ENCODE data around the gene PKD2L1.
A peak's percentile ranks its signal among the peaks of the same experiment; 100 is the strongest.
"Not testable (repeated sequence)": the region's sequence is repeated elsewhere in the genome, so short reads cannot be mapped to it uniquely, and the experiment has no call there.

Gene PKD2L1

DNA sequence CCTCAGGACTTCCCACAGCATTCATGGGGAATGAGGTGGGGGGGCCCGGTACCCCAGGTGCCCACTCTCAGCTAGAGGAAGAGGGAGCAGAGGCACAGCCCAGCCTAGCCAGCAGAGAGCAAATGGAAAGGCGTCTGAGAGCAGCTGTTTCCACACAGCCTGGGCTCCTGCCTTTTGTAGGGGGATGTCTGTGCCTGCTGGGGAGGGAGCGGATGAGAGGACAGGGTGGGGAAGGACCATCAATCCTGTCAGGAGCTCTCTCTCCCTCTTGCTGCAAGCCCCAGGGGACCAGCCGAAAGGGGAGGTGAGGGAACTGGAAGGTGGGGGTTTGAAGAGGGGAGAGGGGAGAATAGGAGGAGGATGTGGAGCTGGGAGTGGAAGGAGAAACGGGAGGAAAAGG is at the start of gene PKD2L1:
TSS of gene PKD2L1 (minus strand) at position 150 of the 400 bp plus-strand sequence. CDS start at position 25, 125 bp downstream.
- no peak for DNase-seq (ENCODE audit: low read depth in 2 of 3, low spot score in 1 of 3)

DNA sequence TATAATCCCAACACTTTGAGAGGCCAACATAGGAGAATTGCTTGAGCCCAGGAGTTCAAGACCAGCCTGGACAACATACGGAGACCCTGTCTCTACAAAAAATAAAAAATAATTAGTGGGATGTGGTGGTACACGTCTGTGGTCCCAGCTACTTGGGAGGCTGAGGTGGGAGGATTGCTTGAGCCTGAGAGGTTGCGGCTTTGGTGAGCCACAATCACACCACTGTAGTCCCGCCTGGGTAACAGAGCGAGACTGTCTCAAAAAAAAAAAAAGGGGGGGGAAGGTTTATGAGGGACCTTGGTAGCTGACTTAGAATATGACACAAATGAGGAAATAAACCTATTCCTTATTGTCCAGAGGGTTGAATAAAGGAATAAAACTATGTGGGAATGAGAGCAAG is 47.8 kb upstream of the PKD2L1 start:
- no peak for DNase-seq (ENCODE audit: low read depth in 2 of 3, low spot score in 1 of 3)

DNA sequence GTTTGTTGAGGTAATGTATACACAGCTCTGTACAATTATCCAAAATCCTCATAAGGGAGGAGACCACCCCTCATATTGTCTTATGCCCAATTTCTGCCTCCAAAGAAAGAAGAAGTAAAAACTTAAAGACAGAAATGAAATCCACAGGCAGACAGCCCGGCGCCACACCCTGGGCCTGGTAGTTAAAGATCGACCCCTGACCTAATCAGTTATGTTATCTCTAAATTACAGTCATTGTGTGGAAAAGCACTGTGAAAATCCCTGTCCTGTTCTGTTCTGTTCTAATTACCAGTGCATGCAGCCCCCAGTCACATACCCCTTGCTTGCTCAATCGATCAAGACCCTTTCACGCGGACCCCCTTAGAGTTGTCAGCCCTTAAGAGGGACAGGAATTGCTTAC is 46.6 kb upstream of the PKD2L1 start:
- not testable (repeated sequence) for DNase-seq (ENCODE audit: low read depth in 2 of 3, low spot score in 1 of 3)

DNA sequence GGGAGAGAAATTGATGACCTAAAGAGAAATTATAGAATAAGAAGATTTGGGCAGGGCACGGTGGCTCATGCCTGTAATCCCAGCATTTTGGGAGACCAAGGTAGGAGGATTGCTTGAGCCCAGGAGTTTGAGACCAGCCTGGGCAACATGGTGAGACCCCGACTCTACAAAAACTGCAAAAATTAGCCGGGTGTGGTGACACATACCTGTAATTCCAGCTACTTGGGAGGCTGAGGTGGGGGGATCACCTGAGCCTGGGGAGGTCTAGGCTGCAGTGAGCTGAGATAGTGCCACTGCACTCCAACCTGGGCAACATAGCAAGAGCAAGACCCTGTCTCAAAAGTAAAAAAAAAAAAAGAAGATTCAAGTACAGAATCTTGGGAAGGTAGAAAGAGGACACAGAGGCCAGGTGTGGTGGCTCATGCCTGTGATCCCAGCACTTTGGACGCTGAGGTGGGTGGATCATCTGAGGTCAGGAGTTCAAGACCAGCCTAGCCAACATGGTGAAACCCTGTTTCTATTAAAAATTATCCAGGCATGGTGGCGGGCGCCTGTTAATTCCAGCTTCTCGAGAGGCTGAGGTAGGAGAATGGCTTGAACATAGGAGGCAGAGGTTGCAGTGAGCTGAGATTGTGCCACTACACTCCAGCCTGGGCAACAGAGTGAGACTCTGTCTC is 44.8 kb upstream of the PKD2L1 start:
- not testable (repeated sequence) for DNase-seq (ENCODE audit: low read depth in 2 of 3, low spot score in 1 of 3)

DNA sequence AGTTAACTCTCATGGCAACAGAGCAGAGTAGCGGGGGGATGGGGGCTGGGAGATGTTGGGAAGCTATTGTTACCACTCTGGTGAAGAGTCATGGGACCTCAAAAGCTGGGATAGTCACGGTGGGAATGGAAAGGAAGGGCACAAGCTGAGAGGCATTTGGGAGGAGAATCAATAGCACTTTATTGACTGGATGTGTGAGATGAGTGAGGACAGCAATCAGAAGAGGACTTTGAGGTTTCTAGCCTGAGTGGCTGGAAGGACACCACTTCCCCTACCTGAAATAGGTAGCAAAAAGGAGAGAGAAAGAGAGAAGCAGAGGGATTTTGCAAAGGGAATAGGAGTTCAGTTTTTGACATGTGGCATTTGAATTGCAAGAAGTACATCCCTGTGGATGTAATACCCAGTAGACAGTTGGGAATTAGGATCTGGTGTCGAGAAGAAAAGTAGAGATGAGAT is 44.2 kb upstream of the PKD2L1 start:
- no peak for DNase-seq (ENCODE audit: low read depth in 2 of 3, low spot score in 1 of 3)

DNA sequence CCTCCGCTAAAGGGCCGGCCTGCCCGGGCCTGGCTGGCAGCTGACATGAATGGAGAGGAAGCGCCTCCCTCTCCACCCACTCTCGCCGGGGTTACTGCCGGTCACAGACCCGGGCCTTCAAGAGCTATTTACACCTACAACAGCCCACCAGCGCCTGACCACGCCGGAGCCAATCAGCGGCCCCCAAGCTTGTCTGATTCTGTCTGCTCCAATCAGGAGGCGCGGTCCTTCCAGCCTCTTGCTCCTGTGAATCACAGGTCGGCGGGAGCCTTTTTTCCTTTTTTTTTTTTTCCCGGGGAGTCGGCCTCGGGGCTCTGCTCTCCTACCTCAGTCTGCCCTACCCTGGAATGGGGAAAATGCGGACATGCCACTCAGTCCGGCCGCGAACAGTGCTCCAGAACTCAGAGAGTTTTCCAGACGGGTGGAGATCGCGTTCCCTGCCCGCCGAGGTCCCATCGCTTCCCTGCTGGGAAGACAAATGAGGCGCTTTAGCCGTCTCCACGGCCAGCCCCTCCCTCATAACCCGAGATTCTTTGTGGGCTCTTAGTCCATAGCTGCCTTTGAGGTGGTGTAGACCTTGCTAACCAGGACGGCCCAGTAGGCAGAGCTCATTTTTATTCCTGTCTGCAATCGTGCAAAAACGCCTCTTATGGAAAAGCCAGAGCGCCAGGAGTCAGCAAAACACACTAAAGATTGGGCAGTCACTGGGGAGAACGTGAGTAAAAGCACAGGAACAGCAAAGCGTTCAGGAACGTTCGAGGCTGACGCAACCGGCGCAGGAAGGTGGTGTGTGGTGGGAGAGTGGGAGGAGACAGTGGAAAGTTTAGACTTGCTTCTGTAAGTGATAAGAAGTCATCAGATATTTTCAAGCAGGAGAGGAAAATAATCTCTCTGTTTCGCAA is 43.5 kb upstream of the PKD2L1 start:
- DNase-seq (ENCODE audit: low read depth in 2 of 3, low spot score in 1 of 3): peak; percentile 89 to 93 (median 91)

DNA sequence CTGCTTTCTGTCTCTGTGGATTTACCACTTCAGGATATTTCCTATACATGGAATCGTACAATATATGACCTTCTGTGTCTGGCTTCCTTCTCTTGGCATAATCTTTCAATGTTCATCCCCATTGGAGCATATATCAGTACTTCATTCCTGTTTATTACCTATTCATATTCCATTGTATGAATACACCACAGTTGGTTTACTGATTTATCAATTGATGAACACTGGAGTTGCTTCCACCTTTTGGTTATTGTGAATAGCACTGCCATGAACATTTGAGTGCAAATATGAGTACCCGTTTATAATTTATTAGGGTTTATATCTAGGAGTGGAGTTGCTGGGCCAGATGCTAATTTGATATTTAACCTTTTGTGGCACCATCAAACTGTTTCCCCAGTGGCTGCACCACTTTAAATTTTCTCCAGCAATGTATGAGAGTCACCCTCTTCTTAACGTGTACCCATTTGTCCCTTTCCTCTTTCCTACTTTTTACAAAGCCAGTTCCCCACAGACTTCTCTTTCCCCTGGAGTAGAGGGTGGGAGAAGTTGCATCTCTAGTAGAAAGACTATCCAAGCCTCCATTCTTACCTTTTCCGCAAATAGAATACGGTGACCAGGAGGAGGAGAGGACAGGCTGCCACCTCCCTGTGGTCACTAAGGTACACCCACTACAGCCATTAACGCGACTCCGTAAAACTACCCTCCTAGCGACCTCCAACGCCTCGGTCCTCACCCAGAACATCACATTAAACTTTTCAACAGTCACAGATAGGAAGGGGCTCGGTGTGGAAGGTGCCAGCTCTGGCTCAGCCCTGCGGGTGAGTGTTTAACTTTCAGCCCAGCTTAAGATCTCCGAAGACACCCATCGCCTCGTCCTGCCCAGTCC is 42.6 kb upstream of the PKD2L1 start:
- DNase-seq (ENCODE audit: low read depth in 2 of 3, low spot score in 1 of 3): no peak

DNA sequence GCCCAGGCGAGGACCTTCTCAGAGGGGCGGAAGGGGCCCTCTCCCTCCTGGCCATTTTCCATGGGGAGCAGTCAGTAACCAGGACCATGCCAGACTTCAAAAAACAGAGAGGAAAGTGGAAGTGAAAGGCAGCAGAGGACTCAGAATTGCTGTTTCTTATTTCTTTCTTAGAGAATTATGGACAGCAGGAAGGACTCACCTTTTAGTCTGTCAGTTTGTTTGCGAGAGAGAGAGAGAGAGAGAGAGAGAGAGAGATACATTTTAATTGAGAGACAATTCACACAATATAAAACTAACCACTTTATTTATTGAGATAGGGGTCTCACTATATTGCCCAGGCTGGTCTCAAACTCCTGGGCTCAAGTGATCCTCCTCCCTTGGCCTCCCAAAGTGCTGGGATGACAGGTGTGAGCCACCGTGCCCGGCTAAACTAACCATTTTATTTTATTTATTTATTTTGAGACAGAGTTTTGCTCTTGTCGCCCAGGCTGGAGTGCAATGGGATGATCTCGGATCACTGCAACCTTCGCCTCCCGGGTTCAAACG is 41.5 kb upstream of the PKD2L1 start:
- no peak for DNase-seq (ENCODE audit: low read depth in 2 of 3, low spot score in 1 of 3)

DNA sequence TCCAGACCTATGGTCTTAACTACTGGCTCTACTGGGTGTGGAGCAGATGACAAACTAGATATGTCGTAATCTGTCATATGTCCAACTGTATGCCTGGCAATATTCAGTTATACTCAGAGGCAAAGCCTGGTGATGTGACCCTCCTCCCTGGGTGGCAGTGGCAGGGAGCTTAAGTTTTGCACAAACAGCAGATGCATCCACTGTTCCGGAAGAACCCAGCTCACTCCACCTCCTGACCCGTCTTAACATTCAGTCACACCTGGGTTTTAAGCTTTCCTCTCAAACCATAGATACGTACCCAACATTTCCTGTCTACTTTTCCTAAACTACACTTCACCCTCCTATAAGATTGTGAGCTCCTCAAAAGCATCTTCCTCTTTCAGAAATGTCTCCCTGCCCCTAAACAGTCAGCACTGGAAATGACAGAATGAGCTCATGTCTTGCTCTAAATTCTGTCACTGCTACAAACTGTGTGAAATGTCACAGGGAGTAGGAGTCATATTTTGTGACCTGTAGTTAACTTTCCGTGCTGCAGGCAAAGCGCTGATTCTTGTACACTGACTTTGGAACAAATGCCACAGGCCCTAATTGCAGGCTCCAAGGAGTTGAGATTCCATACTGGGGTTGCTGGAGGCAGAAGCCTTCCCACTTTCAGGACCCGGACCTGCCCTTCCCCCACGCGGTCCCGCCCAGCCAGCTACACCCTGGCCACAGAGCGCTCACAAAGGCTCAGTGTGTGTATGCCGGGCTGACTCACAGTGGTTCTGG is 40.9 kb upstream of the PKD2L1 start:
- DNase-seq (ENCODE audit: low read depth in 2 of 3, low spot score in 1 of 3): peak; percentile 48 to 60 (median 52)

DNA sequence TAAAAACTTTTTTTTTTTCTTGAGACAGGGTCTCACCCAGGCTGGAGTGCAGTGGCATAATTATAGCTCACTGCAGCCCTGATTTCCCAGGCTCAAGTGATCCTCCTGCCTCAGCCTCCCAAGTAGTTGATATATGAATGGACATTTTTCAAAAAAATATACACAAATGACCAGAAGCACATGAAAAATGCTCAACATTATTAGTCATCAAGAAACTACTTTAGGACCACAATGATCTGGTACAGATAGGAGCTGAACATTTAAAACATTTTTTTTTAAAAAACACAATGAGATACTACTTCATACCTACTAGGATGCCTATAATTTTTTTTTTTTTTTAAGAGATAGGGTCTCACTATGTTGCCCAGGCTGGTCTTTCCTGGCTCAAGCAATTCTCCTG is 38.7 kb upstream of the PKD2L1 start:
- DNase-seq (ENCODE audit: low read depth in 2 of 3, low spot score in 1 of 3): no peak

DNA sequence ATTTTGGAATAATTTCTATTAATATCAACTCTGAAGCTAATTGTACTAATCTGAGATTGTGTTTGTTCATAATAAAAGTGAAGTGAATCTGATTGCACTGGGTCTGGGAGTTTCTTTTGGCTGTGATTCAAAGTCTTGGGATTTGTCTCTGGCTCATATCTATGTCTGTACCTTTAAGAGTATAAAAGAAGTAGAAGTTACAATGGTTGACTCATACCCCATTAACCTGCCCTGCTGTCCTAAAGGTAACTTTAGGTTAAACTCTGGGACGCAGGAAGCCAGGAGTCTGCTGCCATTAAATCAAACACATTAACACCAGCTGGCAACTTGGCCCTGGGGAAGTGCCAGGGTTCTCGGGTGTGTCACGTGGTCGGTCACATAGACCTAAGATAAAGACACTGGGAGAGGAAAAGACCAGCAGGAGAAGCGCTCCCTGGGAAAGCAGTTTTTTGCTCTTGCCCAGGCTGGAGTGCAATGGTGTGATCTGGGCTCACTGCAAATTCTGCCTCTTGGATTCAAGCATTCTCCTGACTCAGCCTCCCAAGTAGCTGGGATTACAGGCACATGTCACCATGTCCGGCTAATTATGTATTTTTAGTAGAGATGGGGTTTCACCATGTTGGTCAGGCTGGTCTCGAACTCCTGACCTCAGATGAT is 34.8 kb upstream of the PKD2L1 start:
- DNase-seq (ENCODE audit: low read depth in 2 of 3, low spot score in 1 of 3): no peak

DNA sequence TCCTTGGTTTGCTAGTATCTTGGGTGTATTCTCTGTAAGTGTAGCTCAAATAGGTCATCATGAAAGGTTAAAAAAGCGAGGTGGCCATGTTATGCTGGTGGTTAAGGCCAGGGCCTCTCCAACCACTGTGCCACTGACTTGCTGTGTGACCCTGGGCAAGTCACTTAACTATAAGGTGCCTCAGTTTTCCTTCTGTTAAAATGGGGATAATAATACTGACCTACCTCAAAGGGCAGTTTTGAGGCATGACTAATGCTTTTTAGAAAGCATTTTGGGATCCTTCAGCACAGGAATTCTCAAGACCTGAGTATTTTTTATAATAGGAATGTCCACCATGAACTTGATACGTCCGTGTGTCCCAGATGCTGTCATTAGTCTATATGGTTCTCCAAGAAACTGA is 34.1 kb upstream of the PKD2L1 start:
- DNase-seq (ENCODE audit: low read depth in 2 of 3, low spot score in 1 of 3): no peak

DNA sequence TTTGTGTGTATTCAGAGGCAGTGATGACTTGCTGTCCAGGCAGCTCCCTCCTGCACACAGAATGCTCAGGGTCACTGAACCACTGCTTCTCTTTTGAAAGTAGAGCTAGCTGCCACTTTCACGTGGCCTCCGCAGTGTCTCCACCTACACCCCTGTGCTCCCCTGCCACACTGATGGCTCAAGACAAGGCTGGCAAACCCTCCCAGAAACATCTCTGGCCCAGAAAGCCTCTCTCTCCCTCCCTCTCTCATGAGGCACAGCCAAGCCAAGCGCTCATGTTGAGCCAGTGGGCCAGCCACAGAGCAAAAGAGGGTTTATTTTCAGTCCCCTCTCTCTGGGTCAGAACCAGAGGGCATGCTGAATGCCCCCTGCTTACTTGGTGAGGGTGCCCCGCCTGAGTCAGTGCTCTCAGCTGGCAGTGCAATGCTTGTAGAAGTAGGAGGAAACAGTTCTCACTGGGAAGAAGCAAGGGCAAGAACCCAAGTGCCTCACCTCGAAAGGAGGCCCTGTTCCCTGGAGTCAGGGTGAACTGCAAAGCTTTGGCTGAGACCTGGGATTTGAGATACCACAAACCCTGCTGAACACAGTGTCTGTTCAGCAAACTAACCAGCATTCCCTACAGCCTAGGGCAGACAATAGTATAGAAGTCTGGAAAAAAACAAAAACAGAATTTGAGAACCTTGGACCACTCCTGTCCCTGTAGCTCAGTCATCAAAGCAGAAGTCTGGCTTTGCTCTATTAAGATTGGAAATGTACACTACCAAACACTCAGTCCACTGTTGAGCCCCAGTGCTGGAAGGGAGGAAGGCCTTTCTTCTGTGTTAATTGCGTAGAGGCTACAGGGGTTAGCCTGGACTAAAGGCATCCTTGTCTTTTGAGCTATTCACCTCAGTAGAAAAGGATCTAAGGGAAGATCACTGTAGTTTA is 32.8 kb upstream of the PKD2L1 start:
- DNase-seq (ENCODE audit: low read depth in 2 of 3, low spot score in 1 of 3): no peak

DNA sequence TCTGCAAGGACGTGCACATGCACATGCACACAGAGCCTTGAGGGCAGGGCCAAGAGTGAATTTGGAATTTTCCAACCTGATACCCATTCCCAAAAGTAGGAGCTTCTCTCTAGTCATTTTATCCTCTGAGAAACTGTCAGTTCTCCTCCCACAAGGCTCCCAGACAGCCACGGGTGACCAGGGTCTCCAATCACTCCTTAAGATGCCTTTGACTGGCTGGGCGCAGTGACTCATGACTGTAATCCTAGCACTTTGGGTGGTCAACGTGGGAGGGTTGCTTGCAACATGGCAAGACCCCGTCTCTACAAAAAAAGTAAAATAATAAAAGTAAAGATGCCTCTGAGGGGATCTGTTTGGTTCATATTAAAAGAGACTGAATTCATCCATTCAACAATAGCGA is 30.2 kb upstream of the PKD2L1 start:
- DNase-seq (ENCODE audit: low read depth in 2 of 3, low spot score in 1 of 3): no peak

DNA sequence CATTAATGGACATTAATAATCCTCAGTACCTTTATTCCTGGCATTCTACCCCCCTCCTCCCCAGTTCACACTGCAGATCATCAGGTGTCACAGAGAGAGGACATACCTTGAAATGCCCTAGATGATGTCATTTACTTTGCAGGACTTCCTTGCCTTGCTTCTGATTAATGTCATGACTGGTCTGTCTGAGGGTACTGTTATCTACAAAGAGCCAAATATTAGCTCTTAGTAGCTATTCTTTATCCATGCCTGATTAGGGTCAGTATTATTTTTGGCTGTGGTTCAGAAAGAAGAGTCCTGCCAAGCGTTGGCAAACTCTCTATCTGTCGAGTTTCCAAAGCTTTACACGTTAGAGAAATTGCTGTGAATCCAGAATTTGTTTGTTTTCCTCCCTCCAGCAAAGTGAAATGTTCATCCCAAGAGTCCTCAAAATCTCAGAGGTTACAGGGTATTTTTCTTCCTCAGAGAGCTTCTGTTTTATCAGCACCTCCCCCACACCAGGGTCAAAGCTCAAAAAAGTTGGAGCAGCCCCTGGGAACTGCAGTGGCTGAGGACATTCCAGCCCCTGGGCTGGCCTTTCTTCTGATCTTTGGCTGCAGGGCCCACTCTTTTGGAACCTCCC is 29.6 kb upstream of the PKD2L1 start:
- DNase-seq (ENCODE audit: low read depth in 2 of 3, low spot score in 1 of 3): no peak

DNA sequence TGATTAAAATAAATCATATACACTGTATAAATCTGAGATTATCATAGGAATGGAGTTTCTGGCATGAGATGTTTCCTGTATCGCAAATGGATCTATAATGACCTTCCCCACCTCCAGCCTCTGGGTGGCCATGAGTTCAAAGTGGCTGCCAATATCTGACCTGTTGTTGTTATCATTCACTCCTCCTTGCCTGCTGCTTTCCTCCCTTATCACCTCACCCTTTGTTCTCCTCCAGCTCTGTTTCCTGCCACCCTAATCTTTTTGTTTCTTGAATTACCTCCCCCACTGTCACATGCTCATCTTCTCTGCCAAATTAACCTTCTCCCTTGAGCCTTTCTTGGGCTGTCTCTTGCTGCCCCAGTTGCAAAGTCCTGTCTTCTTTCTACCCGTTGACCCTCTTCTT is 29.0 kb upstream of the PKD2L1 start:
- no peak for DNase-seq (ENCODE audit: low read depth in 2 of 3, low spot score in 1 of 3)

DNA sequence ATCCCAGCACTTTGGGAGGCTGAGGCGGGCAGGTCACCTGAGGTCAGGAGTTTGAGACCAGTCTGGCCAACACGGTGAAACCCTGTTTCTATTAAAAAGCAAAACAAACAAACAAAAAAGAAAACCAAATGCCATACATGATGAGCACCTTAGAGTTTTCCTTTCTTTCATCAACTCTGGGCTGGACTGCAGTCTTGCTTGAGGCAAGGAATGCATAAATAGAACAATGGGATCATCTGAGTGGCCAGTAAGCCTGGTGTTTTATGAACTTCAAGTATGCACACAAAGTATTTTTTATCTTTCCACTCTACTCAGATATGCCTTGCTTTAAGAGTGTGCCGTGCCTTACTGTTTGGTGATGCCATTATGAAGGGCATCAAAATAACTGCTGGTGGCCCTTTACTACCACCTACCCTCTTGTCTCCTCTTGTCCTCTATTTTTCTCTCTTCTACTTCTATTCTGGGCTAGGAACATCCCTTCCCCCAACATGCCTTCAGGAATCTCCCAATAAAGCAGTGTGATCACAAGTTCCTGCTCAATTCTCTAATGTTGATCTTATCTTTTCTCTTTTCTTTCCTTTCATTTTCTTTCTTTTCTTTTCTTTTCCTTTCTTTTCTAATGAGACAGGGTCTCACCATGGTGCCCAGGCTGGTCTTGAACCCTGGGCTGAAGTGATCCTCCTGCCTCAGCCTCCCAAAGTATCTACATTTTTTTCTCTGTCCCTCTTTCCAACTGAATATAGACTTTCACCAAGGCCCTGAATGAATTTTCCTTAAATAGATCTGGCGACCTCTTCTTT is 27.2 kb upstream of the PKD2L1 start:
- DNase-seq (ENCODE audit: low read depth in 2 of 3, low spot score in 1 of 3): no peak
